Smooth muscle cell (in vitro differentiated cells): ENCODE data around the gene KCNK5. TPM values are rescaled to one million over a fixed set of nuclear protein-coding genes. Genes with fewer than 3 reads are reported as not detected.

ENCODE experiments used
- DNase-seq: peaks from one replicate; lab custom pipeline; 2025; ENCODE audit not compliant: unreplicated experiment; lab: John Stamatoyannopoulos, UW
- H2AFZ ChIP-seq: fragments of 200-600 bp; sonication (generic); 2 replicates; pipeline ENCODE4 v1.6.0; 2016; ENCODE audit warnings: antibody characterized with exemption, low read depth, mild to moderate bottlenecking
- H3F3A ChIP-seq: fragments of 200-600 bp; sonication (generic); 2 replicates; pipeline ENCODE4 v1.6.0; 2017; ENCODE audit warnings: antibody characterized with exemption, low read depth
- H3K27ac ChIP-seq: fragments of 200-600 bp; sonication (generic); 2 replicates; pipeline ENCODE4 v1.5.1; 2016; ENCODE audit warnings: low read depth, mild to moderate bottlenecking
- H3K27me3 ChIP-seq: fragments of 200-600 bp; sonication (generic); 2 replicates; pipeline ENCODE4 v1.6.1; 2016; ENCODE audit warnings: low read depth, mild to moderate bottlenecking
- H3K36me3 ChIP-seq: fragments of 200-600 bp; sonication (generic); 2 replicates; pipeline ENCODE4 v1.5.1; 2016; ENCODE audit warnings: low read depth
- H3K4me1 ChIP-seq: fragments of 200-600 bp; sonication (generic); 2 replicates; pipeline ENCODE4 v1.5.1; 2016; ENCODE audit warnings: low read depth
- H3K4me2 ChIP-seq: fragments of 200-600 bp; sonication (generic); 2 replicates; pipeline ENCODE4 v1.6.0; 2016; ENCODE audit warnings: mild to moderate bottlenecking
- H3K4me3 ChIP-seq: fragments of 200-600 bp; sonication (generic); 2 replicates; pipeline ENCODE4 v1.5.1; 2016; ENCODE audit warnings: mild to moderate bottlenecking
- H3K79me2 ChIP-seq: fragments of 200-600 bp; sonication (generic); 2 replicates; pipeline ENCODE4 v1.6.0; 2016; ENCODE audit warnings: low read depth, mild to moderate bottlenecking
- H3K9ac ChIP-seq: fragments of 200-600 bp; sonication (generic); 2 replicates; pipeline ENCODE4 v1.6.0; 2016; ENCODE audit warnings: low read depth
- H3K9me3 ChIP-seq: fragments of 200-600 bp; sonication (generic); replicated peaks from 2 replicates; pipeline ENCODE4 v1.5.1; 2016; ENCODE audit warnings: low read depth
- H4K20me1 ChIP-seq: fragments of 200-600 bp; sonication (generic); 2 replicates; pipeline ENCODE4 v1.6.0; 2016; ENCODE audit warnings: low read depth
- WGBS: methylation state at CpG from one replicate; pipeline ENCODE4 v1.1.7; 2016; ENCODE audit warnings: low lambda C conversion rate; 5-methylcytosine and 5-hydroxymethylcytosine counted together
- polyA plus RNA-seq: library from polyadenylated mRNA; unstranded; fragments of >200 nt; fragmentation: Nextera tagmentation; extraction: Ambion mirVana; gene quantifications from 2 replicates; pipeline ENCODE4 v1.2.1, GENCODE V29; 2016
- total RNA-seq: library from RNA; depleted of rRNA; stranded (reverse); fragments of >200 nt; gene quantifications from 2 replicates; pipeline ENCODE4 v1.2.3, GENCODE V29; 2014
- TF ChIP-seq, protein P1 (sequence below): fragments of 200-600 bp; sonication (generic); IDR thresholded peaks from 2 replicates; pipeline ENCODE4 v1.5.1; 2017; ENCODE audit warnings: borderline replicate concordance, mild to moderate bottlenecking, antibody characterized with exemption; ENCODE audit not compliant: insufficient read depth, poor library complexity, severe bottlenecking

The KCNK5 gene
- total and polyA plus RNA-seq, 2 experiments from 2014 or later = not detected

DNA sequence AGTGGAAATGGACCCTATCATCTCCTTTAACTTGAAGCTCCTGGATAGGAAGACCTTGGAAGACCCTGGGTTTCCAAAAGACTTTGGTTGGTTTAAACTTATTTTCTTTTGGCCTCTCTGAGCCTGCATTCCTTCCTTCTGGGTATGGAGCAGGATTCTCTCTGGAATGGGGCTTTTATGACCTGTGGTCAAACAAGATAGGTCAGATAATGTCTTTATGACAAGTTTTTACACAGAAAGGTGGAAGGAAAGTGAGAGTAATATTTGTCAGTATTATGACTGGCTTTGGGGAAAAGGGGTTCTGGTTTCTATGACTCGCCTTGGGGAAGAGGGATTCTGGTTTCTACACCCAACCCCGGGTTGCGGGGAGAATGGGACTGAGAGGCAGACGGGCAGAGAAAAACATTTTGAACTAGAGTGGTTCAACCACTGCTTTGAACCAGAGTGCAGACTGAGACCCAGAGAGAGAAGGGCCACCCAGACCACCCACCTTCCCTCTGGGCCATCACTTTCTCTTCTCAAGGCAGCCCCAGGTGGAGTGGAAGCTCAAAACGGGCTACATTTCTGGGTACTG lies 37.6 kb upstream of the KCNK5 start:
- H4K20me1 ChIP-seq = no peaks in the 10 kb centered on the region
- no peak for DNase-seq
- no peaks in the 10 kb centered on the region for H3K36me3 ChIP-seq
- H3K27me3 ChIP-seq = no peaks in the 10 kb centered on the region
- H3K4me3 ChIP-seq = no peak overlapping the region
- 56% methylated on average over 5 of the region's 5 CpGs for WGBS
- TF ChIP-seq, protein P1, sequence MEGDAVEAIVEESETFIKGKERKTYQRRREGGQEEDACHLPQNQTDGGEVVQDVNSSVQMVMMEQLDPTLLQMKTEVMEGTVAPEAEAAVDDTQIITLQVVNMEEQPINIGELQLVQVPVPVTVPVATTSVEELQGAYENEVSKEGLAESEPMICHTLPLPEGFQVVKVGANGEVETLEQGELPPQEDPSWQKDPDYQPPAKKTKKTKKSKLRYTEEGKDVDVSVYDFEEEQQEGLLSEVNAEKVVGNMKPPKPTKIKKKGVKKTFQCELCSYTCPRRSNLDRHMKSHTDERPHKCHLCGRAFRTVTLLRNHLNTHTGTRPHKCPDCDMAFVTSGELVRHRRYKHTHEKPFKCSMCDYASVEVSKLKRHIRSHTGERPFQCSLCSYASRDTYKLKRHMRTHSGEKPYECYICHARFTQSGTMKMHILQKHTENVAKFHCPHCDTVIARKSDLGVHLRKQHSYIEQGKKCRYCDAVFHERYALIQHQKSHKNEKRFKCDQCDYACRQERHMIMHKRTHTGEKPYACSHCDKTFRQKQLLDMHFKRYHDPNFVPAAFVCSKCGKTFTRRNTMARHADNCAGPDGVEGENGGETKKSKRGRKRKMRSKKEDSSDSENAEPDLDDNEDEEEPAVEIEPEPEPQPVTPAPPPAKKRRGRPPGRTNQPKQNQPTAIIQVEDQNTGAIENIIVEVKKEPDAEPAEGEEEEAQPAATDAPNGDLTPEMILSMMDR = no peak
- no peak overlapping the region for H2AFZ ChIP-seq
- no peaks in the 10 kb centered on the region for H3K9me3 ChIP-seq
- peaks cover 5% of the 10 kb centered on the region for H3F3A ChIP-seq
- peaks cover 4% of the 10 kb centered on the region for H3K4me1 ChIP-seq
- H3K79me2 ChIP-seq = no peaks in the 10 kb centered on the region
- H3K27ac ChIP-seq = no peak overlapping the region
- no peak overlapping the region for H3K9ac ChIP-seq
- H3K4me2 ChIP-seq = no peak overlapping the region

DNA sequence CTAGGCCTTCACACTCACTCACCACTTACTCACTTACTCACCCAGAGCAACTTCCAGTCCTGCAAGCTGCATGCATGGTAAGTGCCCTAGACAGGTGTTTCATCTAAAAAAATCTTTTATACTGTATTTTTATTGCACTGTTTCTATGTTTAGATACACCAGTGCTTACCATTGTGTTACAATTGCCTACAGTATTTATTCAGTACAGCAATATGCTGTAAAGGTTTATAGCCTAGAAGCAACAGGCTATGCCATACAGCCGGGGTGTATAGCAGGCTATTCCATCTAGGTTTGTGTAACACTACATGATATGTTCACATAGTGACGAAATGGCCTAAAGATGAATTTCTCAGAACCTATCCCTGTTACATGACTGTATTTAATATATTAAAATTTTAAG lies 37.1 kb upstream of the KCNK5 start:
- H2AFZ ChIP-seq = no peak overlapping the region
- H3K4me1 ChIP-seq = peaks cover 4% of the 10 kb centered on the region
- no peaks in the 10 kb centered on the region for H3K36me3 ChIP-seq
- TF ChIP-seq, protein P1 = no peak
- H3K79me2 ChIP-seq = no peaks in the 10 kb centered on the region
- H3K4me3 ChIP-seq = no peak overlapping the region
- no peak overlapping the region for H3K27ac ChIP-seq
- no peaks in the 10 kb centered on the region for H4K20me1 ChIP-seq
- no peaks in the 10 kb centered on the region for H3K27me3 ChIP-seq
- H3K9me3 ChIP-seq = no peaks in the 10 kb centered on the region
- DNase-seq = no peak
- no peak overlapping the region for H3K9ac ChIP-seq
- no peak overlapping the region for H3K4me2 ChIP-seq
- WGBS = 86% methylated on average over 2 of the region's 2 CpGs
- H3F3A ChIP-seq = peaks cover 5% of the 10 kb centered on the region

DNA sequence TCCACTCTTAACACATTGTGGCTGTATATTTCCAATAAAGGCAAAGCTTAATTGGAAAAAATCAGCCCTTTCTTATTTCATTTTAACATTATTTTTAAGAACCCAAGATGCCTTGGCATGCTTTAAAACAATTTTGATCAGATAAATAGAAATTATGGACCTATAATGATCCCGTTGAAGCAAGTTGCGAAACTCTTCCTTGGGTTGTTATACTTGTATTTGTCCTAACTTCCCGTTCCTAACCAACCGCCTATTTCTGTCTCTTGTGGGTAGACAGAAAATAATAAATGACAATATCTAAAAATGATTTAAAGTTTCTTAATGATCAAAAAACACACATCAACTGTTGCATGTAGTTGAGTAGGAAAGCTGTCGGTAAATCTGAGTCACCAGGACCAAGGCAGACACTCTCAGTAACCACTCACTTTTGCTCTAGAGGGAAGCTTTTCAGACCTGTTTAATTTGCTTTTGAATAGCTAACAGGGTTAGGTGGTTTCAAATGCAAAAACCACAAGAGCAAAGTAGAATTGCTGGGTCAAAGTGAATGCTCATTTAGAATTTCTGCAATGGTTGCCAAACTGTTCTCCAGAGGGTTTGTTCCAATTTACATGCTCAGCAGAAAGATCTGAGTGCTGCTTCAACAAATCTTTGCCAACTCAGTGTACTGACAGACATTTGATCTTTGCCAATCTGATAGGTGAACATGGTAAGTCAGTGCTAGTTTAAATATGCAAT lies 34.2 kb upstream of the KCNK5 start:
- H3K36me3 ChIP-seq = no peaks in the 10 kb centered on the region
- H3K79me2 ChIP-seq = no peaks in the 10 kb centered on the region
- WGBS = 37% methylated on average over 5 of the region's 5 CpGs
- H3K9me3 ChIP-seq = no peaks in the 10 kb centered on the region
- TF ChIP-seq, protein P1 = no peak
- H3K27ac ChIP-seq = no peak overlapping the region
- peaks cover 4% of the 10 kb centered on the region for H3K4me1 ChIP-seq
- peaks cover 3% of the 10 kb centered on the region for H3K27me3 ChIP-seq
- no peaks in the 10 kb centered on the region for H4K20me1 ChIP-seq
- no peak for DNase-seq
- no peak overlapping the region for H2AFZ ChIP-seq
- no peak overlapping the region for H3K4me2 ChIP-seq
- no peak overlapping the region for H3K9ac ChIP-seq
- no peak overlapping the region for H3K4me3 ChIP-seq
- peaks cover 5% of the 10 kb centered on the region for H3F3A ChIP-seq
